NOMO-1 (cell line): ENCODE results near the gene IDI1.
"Not testable (repeated sequence)": the region's sequence is repeated elsewhere in the genome, so short reads cannot be mapped to it uniquely, and the experiment has no call there.

Experiments used
- DNase-seq, 2 experiments: peaks; one replicate each; lab custom pipeline; 2025; ENCODE audit not compliant: unreplicated experiment in 2 of 2; lab: John Stamatoyannopoulos, UW

Gene IDI1

DNA sequence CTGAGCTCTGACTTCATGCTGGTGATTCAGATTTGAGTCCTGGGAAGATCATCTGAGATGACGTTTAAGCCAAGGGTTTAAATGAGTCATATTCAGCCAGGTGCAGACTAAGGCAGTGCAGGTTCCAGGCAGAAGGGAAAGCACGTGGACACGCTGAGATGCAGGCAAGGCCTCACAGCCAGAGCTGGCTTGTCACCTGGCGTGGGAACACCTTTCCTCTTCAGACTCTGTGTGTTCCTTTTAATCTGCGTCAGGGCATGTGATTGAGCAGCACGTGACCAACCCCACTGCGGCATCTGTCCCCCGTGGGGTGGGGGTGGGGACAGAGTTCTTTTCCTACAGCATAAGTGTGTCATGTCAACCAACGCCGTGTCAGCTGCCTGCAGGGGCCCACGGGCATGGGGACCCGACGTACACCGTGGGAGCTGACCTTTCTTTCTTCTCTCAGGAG lies 12.6 kb downstream of the IDI1 start:
- no peak for DNase-seq

DNA sequence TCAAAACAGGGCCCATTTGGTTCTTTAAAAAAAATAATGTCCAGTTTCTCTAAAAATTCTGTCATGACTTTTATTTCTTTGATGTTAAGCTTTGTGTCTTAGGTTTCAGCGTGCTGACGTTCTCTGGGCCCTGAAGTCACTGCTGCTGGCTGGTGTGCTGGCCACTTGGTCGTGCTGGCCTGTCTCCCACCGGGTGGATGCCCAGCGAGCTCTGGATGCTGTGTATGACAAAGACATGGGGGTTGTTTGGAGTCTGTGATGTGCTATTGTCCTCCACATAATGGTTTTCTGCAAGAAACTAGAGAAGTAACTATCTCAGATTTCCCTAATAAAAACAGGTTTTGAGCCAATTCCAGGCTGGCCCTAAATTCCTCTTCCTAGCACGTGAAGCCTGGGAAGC lies 13.7 kb downstream of the IDI1 start:
- no peak for DNase-seq

DNA sequence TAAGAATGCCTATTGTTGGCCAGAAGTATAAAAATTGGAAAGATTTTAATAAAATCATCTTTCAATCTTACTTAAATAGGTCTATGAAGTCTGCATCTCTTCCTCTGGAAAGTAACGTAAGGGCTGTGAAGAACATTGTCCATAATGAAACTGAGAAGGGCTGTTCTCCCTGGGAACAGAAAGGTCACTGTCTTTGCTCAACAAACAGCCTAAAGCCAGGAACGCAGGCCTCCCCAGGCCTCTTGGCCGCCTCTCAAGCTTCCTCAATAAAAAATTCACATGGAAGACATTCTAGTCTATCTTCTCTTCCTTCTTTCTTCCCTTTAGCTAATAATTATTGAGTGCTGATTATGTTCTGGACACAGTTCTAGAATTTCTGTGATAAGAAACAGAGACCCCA lies 14.2 kb downstream of the IDI1 start:
- DNase-seq = no peak

DNA sequence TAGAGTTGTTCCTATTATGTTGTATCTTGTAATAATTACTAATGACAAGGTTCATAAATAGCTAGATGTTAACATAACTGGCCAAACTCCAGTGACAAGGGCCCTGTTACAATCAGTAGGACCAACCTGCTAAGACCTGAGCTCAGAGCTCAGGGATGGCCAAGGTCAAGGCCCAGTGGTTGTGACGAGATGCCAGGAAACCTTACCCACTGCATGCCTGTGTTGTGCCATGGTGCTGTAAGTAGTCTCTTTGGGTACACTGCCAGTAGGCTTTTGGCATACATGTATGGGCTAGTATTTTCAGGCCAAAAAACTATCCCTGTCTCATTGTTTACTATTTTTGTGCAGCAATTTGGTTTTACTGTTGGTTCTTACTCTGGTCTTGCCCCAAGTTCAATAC lies 15.3 kb downstream of the IDI1 start:
- DNase-seq = no peak

DNA sequence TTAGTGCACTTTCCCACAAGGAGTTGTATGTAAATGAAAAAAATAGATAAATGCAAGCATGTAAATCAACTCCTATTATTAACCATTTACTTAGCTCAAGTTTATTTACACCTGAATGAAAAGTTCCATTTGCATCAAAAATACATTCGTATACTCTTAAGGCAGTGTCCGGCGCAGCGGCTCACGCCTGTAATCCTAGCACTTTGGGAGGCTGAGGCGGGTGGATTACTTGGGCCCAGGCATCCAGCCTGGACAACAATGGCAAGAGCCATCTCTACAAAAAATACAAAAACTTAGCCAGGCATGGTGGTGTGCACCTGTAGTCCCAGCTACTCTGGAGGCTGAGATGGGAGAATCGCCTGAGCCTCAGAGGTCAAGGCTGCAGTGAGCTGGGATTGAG lies 19.1 kb downstream of the IDI1 start:
- DNase-seq = no peak

DNA sequence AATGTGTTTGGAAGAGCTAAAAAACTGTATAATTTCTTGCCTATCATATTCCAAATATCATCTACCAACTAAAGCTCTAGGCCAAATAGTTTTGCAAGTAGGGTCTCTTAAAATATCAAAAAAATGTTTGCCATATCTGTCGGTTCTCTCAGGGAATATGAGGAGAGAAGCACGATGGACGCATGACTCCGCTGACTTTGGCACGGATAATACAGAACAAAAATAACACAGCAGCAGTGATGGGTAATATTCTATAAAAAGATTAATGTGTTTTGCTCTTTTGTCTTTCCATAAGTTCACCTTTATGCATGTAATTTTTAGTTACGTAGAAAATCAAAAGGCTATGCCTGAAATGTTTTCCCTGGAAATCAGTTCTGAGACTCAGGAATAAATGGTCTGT lies 22.3 kb downstream of the IDI1 start:
- no peak for DNase-seq

DNA sequence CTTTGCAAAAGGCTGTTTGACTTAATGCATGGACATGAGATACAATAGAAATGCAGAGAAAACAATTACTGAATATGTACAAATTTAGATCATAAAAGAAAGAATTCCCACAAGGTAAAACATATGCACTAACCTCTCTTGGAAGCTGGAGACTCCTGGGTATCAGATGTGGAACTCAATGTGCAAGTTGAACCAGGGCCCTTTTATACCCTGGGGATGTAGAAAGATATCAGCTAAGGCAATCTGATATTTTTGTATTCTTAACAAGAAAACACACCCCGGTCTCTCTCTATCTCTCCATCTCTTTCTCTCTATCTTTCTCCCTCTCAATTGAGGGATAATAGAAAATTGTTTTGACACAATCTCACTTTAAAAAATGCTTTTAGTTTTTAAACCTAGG lies 23.2 kb downstream of the IDI1 start, which contains the start of gene IDI2:
Gene IDI2 (minus strand): TSS at position 177 of the 400 bp plus-strand sequence. CDS start 1,136 bp downstream, outside the sequence.
- no peak for DNase-seq

DNA sequence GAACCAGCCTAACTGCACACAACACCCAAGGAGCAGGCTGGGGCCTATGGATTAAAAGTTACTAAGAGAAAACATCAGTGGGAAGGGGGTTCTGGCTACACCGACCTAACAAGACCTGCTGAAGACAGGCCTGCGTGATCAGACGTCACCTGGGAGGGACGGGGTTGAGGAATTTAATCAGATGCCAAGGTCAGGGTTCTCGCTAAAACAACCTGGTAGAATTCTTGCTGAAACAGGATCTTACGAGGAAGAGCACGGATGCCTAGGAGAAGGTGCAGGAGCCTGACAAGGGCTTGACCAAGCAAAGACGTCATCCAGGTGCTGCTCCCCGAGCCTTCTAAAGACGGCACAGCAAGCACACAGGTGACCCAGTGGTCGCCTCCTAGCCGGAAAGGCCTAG lies 24.8 kb downstream of the IDI1 start:
- no peak for DNase-seq

DNA sequence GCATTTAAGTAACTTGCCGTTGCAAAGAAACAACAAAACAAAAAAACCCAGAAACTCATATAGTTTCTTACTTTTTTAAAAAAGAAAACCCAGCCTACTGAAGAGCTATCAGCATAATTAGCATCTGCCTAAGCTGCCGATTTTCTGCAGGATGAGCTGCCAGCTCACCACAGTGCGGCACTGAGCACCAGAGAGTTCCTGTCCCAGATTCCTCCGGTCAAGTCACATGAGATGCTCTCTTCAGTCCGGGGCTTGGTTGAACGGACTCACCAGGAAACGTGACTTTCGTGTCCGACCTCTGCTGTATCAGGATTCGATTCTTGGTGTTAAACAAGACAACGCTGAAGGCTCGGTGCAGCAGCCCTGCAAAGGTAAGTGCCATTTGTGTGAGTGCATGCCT lies 26.5 kb downstream of the IDI1 start:
- DNase-seq = no peak

DNA sequence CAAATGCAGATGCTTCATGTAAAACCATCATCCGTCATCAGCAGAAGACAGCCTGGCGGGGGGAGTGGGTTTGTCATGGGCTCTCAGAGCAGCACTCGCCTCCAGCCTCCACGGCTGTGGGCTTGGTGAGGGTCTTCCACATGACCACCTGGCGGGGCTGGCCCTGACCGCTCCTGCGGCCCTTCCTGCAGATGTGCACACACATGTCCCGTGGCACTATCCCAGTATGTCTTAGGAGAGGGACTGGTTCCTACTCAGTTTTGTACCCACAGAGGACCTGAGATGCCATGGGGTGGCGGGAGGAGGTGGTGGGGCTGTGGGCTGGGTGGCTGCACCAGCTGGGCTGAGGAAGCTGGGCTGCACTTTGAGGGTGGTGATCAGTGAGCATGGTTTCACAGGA lies 28.0 kb downstream of the IDI1 start:
- DNase-seq = no peak

DNA sequence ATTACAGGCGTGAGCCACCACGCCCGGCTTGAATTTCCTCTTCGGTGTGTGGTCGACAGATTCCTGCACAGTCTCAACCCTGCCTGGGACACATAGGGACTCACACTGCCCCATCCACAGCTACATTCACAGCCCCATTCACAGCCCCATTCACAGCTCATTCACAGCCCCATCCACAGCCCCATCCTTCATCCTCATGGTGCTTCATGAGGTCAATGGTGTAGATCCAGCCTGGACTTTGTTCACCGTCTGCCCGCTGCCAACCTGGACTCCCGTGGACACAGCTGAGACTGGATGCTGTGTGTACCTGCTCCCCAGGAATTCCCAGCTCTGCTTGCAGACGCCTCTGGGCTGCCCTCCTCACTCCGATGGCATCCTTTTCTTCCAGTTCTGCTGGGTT lies 28.5 kb downstream of the IDI1 start:
- no peak for DNase-seq

DNA sequence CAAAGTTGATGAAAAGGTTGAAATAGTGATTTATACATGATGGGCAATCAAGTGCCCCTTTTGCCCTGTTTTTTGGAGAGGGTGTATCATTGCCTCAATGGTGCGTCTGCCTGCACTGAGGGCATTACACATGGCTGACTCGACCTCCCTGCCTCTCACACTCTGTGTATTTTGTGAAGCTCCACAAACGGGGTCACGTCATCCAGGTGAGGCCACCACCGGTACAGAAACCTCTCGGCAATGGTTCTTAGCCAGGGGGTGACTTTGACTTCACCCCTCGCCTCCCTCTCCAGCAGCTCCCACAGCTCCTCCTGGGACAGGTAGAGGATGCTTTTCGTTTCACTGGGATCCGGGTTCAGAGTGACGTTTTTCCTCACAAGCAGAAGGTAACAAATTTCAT lies 29.6 kb downstream of the IDI1 start:
- DNase-seq = no peak

DNA sequence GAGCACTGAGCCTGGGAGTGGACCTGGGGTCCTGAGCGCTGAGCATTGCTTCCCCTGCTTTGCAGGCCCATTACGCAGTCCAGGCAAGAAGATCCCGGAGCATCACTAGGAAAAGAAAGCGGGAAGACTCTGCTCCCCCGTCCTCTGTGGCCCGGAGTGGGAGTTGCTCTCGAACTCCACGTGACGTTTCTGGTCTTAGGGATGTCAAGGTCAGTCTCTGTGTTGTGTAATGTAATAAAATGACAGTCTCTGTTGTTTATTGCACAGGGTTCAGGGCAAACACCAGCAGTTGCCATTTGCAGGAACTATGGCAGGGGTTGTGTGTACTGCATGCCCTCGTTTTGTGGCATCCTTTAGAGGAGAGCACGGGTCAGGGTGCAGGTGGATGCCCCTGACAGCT lies 33.2 kb downstream of the IDI1 start:
- no peak for DNase-seq

DNA sequence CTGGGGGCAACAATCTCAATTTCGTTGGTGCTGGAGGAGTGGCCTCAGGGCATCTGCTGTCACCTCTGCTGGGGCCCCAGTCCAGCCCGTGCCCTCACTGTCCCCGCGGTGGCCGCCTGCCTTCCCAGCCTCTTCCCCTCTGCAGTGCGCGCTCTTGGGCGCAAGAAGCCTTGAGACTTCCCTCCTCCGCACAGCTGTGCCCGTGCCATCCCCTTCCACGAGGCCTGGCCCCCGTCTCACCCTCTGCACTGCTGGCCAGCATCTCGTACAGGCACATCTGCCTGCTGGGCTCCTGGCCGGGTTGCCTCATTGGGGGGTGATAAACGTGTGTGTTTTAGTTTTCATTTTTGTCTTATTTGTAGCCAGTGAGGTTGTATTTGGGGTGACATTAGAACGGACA lies 37.2 kb downstream of the IDI1 start:
- no peak for DNase-seq

DNA sequence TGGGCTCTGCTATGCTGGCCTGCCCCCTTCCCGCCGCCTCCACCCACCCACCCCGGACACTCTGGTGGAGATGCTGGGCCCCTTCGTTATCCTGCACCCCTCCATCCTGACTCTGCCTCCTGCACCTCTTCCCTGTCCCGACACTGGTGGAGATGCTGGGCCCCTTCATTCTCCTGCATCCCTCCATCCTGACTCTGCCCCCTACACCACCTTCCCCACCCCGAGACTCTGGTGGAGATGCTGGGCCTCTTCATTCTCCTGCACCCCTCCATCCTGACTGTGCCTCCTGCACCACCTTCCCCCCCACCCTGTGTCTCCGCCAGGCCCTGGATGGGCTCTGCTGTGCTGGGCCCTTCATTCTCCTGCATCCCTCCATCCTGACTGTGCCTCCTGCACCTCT lies 38.2 kb downstream of the IDI1 start:
- no peak for DNase-seq

DNA sequence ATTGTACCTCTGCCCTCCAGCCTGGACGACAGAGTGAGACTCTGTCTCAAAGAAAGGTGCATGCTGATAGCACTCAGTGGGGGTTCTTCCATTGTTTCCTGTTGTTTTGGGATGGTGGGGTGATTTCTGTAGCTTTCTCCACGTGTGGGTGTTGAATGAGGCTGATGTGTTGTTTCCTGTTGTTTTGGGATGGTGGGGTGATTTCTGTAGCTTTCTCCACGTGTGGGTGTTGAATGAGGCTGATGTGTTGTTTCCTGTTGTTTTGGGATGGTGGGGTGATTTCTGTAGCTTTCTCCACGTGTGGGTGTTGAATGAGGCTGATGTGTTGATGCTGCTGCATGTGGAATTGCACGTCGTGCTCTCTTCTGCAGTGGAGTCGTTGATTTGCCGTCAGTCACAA lies 39.0 kb downstream of the IDI1 start:
- not testable (repeated sequence) for DNase-seq

DNA sequence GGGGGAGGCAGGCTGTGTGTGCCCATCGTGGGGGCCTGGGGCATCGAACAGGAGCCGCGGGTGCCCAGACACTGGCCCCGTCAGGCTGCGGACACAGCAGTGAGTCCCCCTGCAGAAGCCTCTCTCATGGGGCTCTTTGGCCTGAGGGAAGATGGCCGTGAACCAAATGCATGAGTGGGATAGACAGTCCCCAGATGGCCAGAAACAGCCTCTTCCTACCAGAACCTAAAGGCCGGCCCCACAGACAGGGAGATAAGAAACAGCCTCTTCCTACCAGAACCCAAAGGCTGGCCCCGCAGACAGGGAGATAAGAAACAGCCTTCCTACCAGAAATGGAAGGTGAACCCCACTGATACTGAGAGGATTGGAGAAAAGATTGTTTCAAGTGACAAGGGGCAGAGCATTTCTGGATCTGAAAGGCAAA lies 39.8 kb downstream of the IDI1 start:
- DNase-seq = no peak

DNA sequence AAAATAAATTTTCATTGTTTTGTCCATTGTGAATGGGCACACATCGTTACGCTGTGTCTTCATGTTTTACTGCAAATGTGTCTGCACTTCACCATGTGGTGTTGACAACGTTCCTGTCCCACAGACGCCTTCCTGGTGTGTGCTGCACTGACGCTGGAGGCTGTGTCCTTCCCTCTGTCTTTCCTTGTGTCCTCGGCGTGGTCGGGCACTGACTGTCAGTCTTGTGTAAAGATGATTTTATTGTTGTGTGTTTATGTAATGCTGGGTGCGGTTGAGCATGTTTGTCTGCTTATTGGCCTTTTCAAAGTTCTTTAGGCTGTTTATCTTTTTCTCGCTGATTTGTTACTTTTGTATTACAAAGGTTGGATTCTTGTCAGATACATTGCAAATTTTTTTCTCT lies 41.3 kb downstream of the IDI1 start:
- DNase-seq = no peak

DNA sequence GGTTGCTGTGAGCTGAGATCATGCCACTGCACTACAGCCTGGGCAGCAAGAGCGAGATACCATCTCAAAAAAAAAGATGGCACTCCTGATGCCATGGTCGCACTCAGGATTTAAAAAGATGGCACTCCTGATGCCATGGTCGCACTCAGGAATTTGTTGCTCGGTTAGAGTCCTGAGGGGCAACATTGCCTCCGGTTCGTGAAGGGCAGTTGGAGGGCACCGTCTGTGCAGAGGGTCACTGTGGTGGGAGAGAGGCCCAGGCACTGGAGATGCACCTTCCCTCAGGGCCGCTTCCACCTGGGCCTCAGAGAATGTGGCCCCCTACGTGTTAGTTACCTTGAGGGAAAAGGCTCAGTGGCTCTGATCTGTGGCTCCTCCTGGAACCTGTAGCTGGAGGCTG lies 42.3 kb downstream of the IDI1 start:
- DNase-seq = no peak

DNA sequence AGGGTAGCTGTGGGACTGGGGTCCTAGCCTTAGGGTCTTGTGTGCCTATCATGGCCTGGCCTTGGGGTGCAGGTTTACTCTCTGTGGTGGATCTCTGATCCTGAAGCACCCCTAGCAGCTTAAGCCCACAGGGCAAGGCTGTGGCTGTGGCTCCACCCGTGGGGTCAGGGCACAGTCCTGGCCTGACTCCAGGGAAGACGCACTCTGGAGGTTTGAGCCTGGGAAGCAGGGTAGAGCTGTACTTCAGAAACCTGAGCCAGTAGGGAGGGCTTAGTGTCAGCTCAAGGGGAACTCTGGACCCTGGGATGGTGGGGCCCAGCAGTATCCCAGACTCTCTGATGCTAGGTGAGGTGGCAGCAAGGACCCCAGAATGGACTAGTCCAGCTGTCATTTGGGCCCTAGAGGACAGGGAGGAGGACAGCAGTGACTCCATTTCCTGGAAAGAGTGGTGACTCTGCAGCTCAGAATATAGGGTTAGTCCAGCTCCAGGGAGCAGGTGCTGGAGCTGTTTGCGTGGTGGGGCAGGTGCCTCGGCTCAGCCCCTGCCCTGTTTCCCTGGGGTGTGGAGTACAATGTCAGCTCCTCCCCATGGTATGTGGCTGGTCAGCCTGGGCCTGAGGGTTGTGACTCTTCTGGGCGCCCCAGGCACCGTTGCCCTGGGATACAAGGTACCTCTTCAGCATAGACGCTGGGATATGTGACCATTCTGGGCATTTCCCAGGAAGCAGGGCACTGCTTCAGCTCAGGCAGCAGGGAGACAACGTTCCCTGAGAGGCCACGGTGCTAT lies 44.8 kb downstream of the IDI1 start:
- DNase-seq = no peak

DNA sequence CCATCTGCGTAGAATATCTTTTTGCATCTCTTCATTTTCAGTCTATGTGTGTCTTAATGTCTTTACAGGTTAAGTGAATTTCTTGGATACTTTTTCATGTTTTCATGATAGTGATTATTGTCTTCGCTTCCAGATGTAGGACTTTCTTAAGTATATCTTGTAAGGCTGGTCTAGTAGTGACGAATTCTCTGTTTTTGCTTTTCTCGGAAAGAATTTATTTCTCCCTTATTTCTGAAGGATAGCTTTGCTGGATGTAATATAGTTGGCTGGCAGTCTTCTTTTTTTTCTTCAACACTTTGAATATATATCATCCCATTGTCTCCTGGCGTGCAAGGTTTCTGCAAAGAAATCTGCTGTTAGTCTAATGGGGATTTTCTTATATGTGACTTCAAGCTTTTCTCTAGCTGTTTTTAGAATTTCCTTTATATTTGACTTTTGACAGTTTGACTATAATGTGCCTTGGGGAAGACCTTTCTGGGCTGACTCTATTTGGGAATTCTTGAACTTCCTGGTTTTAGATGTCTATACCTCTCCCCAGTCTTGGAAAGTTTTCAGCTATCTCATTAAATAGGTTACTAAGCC lies 46.4 kb downstream of the IDI1 start:
- DNase-seq = no peak

DNA sequence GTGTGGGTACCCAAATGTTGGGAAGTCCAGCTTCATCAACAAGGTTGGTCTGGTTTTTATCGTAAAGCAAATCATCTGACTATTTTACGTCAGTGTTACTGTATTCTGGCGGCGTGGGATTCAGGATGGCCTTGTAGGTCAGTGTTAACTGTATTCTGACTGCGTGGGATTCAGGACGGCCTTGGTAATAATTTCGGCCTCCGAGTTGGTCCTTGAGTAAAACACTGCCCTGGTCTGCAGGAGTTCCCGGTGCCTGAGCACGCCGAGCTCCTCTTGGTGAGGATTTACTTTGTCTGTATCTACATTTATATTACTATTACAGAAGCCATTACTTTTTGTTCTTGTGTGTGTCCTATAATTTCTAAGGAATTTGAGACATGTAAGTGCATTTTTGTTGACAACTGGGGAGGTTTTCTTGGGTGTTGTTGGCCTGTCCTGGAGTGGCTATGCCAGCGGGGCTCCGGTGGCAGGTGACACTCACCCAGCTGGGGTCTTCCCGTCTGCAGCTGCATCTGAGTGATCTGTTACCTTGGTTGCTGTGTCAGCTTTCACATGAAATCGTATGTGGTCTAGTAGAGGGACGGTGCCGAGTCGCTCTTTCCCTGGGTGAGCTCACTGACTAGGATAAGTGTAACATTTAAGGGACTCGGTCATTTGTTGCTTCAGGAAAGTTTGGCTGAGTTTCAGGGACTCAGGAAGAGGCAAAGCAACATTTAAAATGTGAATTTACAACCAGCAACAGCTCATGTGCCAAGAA lies 51.5 kb downstream of the IDI1 start:
- DNase-seq = no peak
